Islet precursor cell (in vitro differentiated cells): Measurements from ENCODE around the gene AGBL4.

Experiments
- DNase-seq: peaks from one replicate; pipeline ENCODE4 v3.0.0-alpha.2; 2018

AGBL4 gene

DNA sequence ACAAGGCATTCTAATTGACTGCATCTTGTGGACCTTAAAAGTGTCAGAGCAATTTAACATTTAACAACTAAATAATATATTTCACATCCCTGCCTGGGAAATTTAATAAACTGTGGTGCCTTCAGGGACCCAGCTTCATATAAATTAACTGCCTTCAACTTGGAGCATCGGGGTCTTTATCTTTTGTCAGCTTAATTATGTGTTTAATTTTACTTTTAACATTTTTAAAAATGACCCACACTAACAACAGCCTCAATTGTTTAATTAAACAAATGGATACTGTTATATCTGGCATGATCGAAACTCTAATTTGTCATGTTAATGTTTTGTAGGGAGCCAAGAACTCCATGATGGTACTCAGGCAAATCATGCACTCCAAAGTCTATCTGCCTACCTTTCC lies 857.7 kb downstream of the AGBL4 start:
- no peak for DNase-seq

DNA sequence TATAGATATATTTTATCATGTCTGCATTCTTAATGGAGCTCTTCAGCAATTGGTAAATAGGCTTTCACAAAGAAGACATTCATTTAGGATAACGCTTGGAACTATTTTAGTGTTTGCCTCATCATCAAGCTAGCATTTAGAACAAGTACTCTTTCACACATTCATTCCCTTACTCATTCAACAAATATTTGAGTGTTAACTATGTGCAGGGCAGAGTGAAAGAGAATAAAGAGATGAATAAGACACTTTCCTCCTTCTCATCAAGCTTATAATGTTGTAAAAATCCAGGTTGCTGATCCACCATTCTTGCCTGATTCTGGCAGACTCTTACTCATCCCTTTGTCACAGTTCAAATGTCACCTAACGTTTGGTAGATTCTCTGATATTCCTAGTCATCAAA lies 860.7 kb downstream of the AGBL4 start:
- DNase-seq, result no peak

DNA sequence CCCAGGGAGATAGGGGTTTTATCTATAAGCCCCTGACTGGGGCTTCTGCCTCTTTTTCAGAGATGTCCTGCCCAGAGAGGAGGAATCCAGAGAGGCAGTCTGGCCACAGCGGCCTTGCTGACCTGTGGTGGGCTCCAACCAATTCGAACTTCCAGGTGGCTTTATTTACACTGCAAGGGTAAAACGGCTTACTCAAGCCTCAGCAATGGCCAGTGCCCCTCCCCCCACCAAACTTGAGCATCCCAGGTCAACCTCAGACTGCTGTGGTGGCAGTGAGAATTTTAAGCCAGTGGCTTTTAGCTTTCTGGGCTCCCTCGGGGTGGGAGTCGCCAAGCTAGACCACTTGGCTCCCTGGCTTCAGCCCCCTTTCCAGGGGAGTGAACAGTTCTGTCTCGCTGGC lies 863.1 kb downstream of the AGBL4 start:
- no peak for DNase-seq

DNA sequence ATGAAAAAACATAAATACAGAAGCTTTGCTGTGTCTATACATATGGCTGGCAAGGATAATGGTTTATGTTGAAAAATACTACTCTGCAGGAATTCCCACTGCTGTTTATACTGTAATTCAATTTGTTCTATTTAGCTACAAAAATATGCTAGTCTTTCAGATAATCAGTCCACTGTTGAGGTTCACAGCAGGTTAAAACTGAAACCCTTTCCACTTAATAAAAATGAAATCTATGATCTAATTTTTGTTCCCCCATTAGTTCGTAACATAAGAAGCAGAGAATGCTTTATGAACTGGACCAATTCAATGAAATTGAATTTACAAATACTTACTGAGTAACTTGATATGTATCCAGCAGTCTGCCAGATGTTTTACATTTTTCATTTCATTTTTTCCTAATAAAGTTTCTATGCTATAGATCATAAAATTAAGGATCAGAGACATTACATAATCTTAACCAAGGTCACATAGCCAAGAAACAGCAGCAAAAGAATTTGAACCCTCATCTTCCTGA lies 887.0 kb downstream of the AGBL4 start:
- no peak for DNase-seq

DNA sequence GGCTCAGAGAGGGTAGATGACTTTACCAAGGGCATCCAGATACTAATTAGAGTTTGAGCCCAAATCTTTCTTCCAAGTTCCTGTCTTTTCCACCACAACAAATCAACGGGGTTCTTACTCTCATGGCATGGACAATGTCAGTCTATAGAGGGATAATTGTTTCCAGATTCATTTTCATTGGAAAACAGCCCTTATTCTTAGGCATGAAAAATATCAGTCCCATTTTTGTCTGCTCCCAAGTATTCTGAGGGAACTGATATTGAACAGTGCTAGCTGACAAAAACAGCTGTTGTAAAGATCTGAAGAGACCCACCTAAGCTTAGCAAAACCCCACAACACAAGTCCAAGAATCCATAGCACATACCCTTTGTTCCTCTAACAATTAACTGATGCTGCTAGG lies 898.0 kb downstream of the AGBL4 start:
- DNase-seq, result no peak

DNA sequence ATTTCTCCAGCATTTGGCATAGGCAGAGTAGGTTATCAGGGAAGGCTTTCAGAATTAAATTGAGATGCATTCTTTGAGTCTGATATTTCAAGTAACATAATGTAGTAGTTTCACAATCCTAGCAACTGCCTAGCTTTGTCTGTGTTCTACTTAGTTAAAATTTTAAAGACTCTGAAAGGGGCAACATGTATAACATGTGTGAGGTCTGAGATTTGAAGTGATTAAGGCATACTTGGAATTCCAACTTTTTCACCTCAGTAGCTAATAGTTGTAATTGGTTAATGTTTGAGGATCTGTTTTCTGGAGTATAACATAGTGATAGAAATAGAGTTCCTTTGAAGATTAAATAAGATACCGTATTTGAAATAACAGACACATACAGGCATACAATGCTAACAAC lies 911.8 kb downstream of the AGBL4 start:
- no peak for DNase-seq

DNA sequence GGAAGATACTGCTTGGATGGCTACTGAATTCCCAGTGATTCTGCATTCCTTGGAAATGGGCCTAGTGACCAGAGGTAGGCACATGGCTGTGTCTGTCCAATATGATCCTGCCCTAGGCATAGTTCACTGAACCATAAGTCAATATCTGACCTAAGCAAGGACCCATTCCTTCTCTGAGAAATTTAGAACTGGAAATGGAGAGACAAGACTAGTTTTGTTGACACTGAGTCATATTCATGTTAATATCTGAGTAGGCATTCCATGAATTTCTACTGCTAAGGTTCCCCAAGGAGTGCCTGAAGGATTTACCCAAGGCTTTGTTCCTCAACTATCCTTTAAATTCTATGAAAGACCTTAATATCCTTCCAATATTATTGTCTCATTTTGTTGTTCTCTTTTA lies 917.3 kb downstream of the AGBL4 start:
- no peak for DNase-seq

DNA sequence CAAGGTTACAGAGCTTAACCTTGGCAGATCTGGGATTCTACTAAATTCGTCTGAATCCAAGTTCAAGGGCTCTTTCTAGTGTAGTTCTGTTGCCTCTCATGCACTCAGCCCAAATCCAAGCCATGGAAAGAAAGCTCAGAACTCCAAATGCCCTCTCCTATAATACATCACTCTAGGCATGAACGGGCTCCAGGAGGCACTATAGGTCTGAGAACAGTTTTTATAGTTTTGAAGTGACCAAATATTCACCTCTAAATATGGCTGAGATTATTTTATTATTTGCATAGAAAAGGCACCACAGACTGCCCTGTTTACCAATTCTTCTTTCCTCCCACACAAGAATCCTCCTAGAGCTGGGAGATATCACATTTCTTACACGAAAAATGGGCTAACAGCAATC lies 919.2 kb downstream of the AGBL4 start:
- DNase-seq, result no peak

DNA sequence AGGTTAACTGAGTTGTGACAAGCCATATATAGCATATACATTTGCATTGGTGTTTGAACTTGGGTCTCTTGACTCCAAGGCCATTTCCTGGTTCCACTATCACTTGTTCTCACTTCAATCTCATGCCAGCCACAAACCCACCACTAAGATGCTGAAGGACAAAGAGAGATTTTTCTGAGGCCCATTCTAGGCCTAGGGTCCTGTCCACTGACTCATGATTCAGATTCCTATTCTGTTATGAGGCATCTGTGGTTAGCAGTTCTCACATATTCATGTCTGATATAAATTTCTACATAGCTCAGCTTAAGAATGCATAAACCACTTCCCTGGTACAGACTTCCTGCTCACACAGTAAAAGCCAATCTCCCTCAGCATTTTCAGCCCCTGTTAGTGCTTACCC lies 921.0 kb downstream of the AGBL4 start:
- DNase-seq, result no peak

DNA sequence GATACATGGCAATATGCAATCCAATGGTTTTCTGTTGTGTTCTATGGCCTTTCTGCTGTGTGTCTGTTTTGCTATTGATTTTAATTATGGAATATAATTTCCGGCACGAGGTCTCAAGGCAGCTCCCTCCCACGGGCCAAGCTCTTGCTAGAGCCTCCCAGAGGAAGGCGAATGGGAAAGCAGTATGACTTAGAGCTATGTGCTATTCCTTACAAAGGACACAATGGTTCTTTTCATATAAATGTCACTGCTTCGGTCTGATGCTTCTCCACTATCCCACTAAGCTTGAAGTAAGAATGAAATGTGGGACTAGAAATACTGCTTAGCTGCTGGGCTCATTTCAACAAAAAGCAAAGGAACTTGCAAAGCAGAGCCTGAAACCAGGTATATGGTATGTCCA lies 924.9 kb downstream of the AGBL4 start:
- DNase-seq, result no peak

DNA sequence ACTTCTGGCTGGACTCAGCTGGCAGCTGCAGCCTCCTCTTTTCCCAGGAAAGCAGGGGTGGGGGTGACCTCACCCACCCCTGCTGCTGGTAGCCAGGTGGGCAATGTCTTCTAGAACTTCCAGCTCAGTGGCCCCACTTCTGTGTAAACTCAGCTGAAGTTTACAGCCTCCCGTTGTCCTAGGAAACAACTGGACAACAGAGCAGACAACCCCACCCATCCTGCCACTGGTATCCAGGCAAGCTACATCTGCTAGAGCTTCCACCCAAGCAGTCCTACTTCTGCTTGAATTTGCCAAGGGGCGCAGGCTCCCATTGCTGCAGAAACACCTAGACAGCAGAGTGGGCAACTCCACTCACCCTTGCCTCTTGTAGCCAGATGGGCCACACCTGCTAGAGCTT lies 937.4 kb downstream of the AGBL4 start:
- no peak for DNase-seq

DNA sequence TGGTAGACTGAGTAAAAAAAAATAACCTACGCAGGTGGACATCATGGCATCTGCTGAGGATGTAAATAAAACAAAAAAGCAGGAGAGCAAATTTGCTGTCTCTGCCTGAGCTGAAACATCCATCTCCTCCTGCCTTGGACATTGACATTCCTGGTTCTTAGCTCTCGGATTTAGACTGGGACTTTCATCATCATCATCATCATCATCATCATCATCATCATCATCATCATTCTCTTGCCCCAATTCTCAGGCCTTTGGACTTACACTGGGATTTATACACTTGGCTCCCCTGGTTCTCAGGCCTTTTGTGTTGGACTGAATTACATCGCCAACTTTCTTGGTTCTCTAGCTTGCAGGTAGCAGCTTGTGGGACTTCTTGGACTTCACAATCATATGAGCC lies 938.7 kb downstream of the AGBL4 start:
- no peak for DNase-seq

DNA sequence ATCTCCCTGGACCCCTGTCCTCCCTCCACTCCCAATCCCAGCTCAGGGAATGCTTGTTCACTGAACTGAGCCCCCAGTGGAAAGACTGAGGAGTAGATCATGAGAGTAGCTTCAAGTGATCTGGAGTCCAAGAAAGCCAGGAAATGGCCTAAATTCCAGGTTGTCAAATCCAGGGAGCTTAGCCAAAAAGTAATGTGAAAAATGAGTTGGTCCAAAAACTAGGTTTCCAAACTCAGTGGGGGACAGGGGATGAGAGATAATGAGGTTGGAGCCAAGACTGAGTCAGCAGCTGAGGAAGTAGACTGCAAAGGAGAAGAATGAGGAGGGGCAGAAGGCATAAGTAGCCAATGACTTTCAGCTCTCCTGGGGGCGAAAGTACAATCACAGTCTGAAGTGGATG lies 963.0 kb downstream of the AGBL4 start:
- no peak for DNase-seq

DNA sequence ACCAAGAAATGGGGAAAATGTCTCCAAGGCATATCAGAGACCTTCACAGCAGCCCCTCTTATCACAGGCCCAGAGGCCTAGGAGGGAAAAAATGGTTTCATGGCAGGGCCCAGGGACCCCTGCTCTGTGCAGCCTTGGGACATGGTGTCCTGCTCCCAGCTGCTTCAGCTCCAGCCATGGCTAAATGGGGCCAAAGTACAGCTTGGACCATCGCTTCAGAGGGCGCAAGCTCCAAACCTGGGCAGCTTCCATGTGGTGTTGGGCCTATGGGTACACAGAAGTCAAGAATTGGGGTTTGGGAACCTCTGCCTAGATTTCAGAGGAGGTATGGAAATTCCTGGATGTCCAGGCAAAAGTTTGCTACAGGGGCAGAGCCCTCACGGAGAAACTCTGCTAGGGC lies 964.7 kb downstream of the AGBL4 start:
- no peak for DNase-seq

DNA sequence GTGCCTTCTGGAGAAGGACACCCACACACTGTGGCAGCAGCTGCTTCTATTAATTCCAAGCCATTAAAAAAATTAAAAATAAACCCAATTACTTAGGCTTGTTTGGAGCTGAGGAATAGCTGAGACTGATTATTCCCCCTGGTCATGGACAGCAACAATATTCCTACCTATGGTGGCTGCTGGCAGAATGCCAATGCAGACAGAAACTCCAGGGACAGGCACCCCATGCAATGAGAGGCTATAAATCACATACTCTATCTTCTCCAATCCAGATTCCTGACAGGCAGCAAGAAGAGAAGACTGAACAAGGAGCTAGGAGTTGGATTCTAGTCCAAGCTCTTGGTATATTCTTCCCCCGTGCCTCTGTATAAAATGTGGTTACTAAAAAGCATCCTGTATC lies 971.7 kb downstream of the AGBL4 start:
- DNase-seq, result no peak

DNA sequence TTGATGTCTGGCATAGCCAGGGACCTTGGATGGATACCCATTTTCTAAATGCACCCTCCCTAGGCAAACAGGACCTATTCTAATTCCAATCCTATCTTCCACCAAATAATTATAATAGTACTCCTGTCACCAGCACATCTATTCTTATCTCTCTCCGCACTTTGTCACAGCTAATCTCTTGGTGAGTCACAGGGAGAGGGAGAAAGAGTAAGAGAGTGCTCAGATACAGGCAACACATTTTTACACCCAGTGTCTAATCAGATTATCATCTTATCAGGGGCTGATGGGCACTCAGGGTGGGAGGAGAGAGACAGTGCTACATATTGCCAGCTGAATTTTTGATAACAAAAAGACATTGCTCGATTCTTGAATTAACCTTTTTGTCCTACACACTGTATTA lies 972.1 kb downstream of the AGBL4 start:
- DNase-seq, result no peak

DNA sequence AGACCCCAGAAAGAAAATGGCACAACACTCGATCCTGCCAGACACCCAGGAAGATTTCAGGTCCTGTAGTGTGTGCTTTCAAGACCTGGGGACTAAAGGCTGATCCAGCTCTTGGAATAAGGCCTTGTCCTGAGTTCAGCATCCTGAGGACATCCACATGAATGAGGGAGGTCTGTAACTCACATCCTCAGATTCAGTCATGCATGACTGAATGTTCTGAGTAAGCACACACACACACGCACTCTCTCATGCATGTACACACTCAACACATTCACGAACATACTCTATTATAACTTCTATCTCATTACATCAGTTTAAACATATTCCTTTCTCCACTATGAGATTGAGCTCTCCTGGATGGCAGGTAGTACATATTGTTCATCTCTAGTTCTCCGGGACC lies 973.7 kb downstream of the AGBL4 start:
- no peak for DNase-seq

DNA sequence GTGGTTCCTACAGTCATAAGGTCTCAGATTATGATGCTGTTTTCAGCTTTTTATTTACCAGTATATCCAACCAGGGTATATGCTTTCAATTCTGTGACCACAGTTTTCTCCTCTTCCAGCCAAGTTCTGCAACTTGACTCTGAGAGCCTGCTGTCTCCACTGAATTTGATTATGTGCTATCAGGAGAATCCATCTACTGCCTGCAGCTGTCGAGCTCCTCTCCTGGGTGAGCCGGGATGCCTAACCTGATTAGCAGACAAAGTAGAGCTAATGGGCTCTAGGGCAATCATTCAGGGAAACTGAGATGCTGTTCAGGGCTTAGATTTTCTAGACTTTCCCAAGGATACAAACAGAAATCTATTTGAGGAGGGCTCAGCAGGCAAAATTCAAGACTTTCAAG lies 975.6 kb downstream of the AGBL4 start:
- no peak for DNase-seq

DNA sequence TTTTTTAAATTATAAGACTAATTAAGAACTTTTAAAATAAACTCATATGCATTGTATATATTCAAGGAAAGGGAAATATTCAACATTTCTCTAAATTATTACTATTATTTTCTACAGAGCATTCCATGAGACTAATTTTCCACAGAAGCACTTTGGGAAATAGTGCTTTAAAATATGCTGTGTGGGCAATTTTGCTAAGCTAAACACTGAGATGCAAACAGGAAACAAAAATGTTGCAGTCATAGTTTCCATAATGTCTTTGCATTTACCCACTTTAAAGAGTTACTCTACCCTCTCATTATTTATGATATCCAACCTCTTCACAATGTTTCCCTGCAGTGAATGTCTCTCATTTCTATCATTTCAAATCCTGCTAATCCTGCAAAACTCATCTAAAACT lies 977.4 kb downstream of the AGBL4 start:
- no peak for DNase-seq

DNA sequence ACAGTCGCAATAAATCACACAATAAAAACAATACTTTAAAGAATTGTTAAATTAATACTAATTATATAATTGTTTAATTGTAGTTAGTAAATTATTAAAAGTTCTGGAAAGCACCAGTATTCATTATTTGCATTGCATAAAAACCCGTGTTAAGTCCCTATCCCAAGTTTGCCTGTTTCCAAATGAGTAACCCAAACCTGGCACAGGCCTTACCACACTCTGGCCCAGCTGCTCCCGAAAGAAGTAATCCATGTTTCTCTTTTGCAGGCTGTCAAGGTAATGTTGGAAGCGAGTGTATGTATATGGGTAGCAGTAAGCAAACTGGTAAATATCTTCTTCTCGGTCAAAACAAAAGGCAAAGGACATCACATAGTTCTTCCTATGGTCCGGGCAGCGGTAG lies 978.4 kb downstream of the AGBL4 start:
- DNase-seq, result no peak

DNA sequence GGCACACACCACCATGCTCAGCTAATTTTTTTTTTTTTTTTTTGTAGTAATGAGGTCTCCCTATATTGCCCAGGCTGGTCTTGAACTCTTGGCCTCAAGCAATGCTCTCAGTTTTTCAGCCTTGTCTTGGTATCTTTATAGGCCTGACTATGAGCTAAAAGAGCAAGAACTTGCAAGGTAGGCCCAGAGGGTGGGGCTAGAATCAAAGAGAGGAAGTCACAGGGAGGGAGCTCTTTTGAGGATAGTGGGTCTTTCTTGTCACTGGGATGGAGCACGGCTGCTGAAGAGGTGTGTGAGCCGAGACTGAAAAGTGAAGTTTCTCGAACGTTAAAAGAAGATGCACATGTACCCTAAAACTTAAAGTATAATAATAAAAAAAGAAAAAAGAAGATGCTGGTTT lies 987.1 kb downstream of the AGBL4 start:
- DNase-seq, result peak; percentile 54

DNA sequence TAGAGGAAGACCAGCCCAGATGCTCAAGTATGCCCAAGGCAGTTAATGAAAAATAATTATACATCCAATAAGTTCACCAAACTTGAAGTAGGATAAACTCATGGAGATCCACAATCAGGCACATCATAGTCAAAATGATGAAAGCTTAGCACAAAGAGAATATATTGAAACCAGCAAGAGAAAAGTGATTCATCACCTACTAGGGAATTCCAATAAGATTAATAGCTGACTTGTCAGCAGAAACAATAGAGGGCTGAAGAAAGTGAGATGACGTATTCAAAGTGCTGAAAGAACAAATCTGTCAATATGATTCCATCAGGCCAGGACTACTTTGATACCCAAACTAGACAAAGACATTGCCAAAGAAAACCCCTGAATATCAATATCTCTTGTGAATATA lies 995.4 kb downstream of the AGBL4 start:
- no peak for DNase-seq

DNA sequence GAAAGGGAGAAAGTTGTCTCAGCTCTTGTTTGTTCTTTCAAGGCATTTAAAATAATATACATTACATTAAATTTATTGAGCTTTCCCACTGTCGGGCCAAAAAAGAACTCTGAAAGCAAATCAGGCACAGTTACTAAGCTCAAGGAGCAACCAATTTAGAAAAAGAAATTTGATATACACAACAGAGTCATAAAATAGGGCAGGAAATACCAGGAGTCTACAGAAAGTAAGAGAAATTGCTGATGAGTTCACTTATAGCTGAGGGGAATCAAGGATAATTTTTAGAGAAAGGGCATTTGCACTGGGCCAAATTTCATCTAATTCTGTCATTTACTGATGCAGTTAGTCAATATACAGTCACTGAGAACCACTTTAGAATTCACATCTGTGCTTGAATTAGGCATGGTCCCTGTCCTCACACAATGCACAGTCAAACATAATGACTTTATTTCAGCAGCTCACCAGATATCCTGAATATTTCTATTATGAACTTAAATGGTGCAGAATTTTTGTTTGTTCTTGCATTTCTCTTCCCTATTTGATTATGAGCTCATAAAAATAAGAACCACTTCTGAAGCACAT lies 997.4 kb downstream of the AGBL4 start:
- no peak for DNase-seq

DNA sequence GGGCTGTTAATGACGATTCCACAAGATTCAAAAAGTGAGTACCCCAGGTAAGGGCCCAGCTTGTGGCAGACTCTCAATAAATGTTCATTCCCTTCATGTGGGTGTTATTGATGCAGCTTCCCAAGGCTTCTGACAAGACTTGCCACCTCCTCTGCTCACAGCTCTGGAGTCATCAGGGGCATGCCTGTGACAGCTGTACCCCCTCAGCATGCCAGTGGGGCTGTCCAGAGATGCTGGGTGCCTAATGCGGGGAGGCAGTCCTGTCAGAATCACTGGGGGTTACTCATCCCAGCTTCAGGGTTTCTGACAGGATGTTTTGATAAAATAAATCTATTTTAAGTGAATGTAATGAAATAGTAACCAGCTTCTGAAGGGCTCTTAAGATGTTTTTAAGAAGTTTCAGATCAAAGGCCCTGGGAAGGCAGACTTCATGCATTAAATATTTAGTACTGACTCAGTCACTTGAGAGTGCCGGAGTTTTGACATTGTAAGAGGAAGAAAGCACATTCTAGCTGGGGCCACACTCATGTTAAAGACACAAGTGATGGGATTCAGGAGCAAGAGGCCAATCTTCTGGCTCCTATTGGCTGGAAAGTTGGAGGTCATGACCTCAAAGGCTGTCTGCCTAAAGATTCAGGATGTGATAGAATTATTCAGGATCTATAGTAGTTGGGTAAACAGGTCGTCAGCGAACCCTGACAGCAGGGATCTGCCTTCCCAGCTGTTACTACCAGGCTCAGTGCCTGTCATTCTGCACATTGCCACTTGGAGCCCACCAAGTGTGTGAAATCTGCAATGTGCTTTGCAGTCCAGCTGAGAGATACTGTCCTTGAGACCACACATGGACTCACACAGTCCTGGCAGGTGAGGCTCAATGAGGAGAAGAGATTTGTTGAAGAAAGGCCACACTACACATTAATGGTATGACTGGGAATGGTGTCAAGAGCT lies 1007.5 kb downstream of the AGBL4 start:
- DNase-seq, result no peak

DNA sequence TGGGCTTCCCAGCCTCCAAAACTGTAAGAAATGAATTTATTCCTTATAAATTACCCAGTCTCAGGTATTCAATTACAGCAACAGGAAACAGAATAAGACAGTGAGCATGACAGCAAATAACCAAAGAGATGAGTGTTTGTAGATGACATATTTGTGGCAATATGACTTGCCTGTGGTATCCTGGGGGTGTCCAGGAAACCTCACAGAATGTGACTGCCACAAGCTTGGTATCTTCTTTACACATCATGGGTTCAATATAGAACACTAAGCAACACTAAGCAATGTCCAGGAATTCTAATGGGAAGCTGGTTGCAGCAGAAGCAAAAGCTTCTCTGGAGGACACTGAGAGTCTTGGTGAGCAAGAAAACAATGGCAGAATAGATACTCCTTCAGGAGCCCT lies 1010.7 kb downstream of the AGBL4 start:
- DNase-seq, result no peak
